Fibroblast of lung (primary cell): Measurements from ENCODE around the gene EBF3. TPM values are rescaled to one million over a fixed set of nuclear protein-coding genes. Genes with fewer than 3 reads are reported as not detected.

Source experiments
- DNase-seq, 2 donors: peaks; one replicate each; pipeline versions ENCODE4 v3.0.0 to v3.0.0-alpha.2; 2010; ENCODE audit warnings: low read depth in 2 of 2
- H2AFZ ChIP-seq: 2 replicates; pipeline ENCODE4 v1.5.1; 2012; ENCODE audit warnings: low read length, control low read depth, inconsistent platforms
- H3K27ac ChIP-seq: 2 replicates; pipeline ENCODE4 v1.5.1; 2011; ENCODE audit warnings: low read length, control low read depth; ENCODE audit not compliant: insufficient read depth
- H3K27me3 ChIP-seq: 2 replicates; pipeline ENCODE4 v1.5.1; 2011; ENCODE audit warnings: mild to moderate bottlenecking, low read length; ENCODE audit not compliant: control insufficient read depth, insufficient read depth
- H3K36me3 ChIP-seq: 2 replicates; pipeline ENCODE4 v1.5.1; 2011; ENCODE audit warnings: low read length; ENCODE audit not compliant: control insufficient read depth, insufficient read depth
- H3K4me1 ChIP-seq: 2 replicates; pipeline ENCODE4 v1.5.1; 2011; ENCODE audit warnings: low read length; ENCODE audit not compliant: control insufficient read depth, insufficient read depth; ENCODE audit errors: extremely low read depth
- H3K4me2 ChIP-seq: 2 replicates; pipeline ENCODE4 v1.5.1; 2011; ENCODE audit warnings: low read length, control low read depth; ENCODE audit not compliant: insufficient read depth; ENCODE audit errors: extremely low read depth
- H3K4me3 ChIP-seq, 4 experiments: fragments of 200-600 bp in 1 of 4; sonication (generic) in 1 of 4; replicated peaks in 1 of 4; 2 replicates each; pipeline ENCODE4 v1.5.1; 2011 to 2016; ENCODE audit warnings: low read length in 4 of 4, low read depth in 3 of 4, mild to moderate bottlenecking in 3 of 4, control low read depth in 2 of 4, inconsistent platforms in 1 of 4, mixed read lengths in 1 of 4; ENCODE audit not compliant: insufficient read depth in 1 of 4; ENCODE audit errors: control extremely low read depth in 1 of 4
- H3K79me2 ChIP-seq: 2 replicates; pipeline ENCODE4 v1.5.1; 2012; ENCODE audit warnings: mild to moderate bottlenecking, low read length, inconsistent platforms; ENCODE audit not compliant: control insufficient read depth, insufficient read depth
- H3K9ac ChIP-seq: 2 replicates; pipeline ENCODE4 v1.5.1; 2011; ENCODE audit warnings: mild to moderate bottlenecking, low read length, control low read depth; ENCODE audit not compliant: insufficient read depth
- H3K9me3 ChIP-seq: 2 replicates; pipeline ENCODE4 v1.5.1; 2012; ENCODE audit warnings: low read depth, low read length; ENCODE audit not compliant: control insufficient read depth, insufficient read depth
- H4K20me1 ChIP-seq: 2 replicates; pipeline ENCODE4 v1.5.1; 2011; ENCODE audit warnings: low read length; ENCODE audit not compliant: control insufficient read depth, insufficient read depth; ENCODE audit errors: extremely low read depth
- CTCF ChIP-seq, 2 donors: IDR thresholded peaks in 1 of 2; conservative IDR thresholded peaks in 1 of 2; 1 replicate in 1 of 2; 2 replicates in 1 of 2; pipeline ENCODE4 v1.5.1; 2011 to 2012; ENCODE audit warnings: low read length in 2 of 2, control low read depth in 1 of 2, inconsistent platforms in 1 of 2, low read depth in 1 of 2, mild to moderate bottlenecking in 1 of 2
- EZH2 ChIP-seq: IDR thresholded peaks from 2 replicates; pipeline ENCODE4 v1.5.1; 2012; ENCODE audit warnings: low read length, control low read depth, mild to moderate bottlenecking; ENCODE audit errors: missing control alignments
- polyA plus RNA-seq, 2 donors: library from polyadenylated mRNA; depleted of rRNA in 1 of 2; stranded (reverse) in 1 of 2; unstranded in 1 of 2; fragments of >200 nt; gene quantifications; 2 replicates each; pipeline ENCODE4 v1.2.1, GENCODE V29; 2011 to 2012; ENCODE audit warnings: missing spikeins in 1 of 2
- total RNA-seq: library from RNA; depleted of rRNA; stranded (reverse); fragments of >200 nt; gene quantifications from 2 replicates; pipeline ENCODE4 v1.2.1, GENCODE V29; 2014

EBF3 gene
- total and polyA plus RNA-seq, 2 donors (not counting 1 experiment from before 2014, with no cell fraction given), result 0.12 to 0.17 TPM

- no peak overlapping the region for H3K9ac ChIP-seq
Observed at GRCh38 chr10:129954492-129955315, 9.4 kb downstream of the EBF3 start.

GRCh38 chr10:129953119-129954051 lies 10.7 kb downstream of the EBF3 start:
- no peak for DNase-seq
- Histone ChIP-seq H2AFZ (no peak overlapping the region), H3K27me3 (peaks cover 18% of the 10 kb centered on the region), H3K4me2 (no peak overlapping the region), H4K20me1 (no peaks in the 10 kb centered on the region), H3K9me3 (no peaks in the 10 kb centered on the region), H3K4me3 (no peak overlapping the region), H3K27ac (no peak overlapping the region), H3K9ac (no peak overlapping the region), H3K79me2 (no peaks in the 10 kb centered on the region), H3K4me1 (no peaks in the 10 kb centered on the region), H3K36me3 (no peaks in the 10 kb centered on the region)
- TF ChIP-seq CTCF (conservative IDR thresholded peaks at IDR 0.05 in 1 of 2, IDR thresholded peaks at IDR 0.05 in 1 of 2; ENCODE audit: low read depth in 1 of 2, low read length in 2 of 2) (no peak), EZH2 (no peak)

More at GRCh38 chr10:129954492-129955315, 9.4 kb downstream of the EBF3 start:
- Histone ChIP-seq H4K20me1 (no peaks in the 10 kb centered on the region), H3K27ac (no peak overlapping the region), H3K4me2 (no peak overlapping the region), H3K9me3 (no peaks in the 10 kb centered on the region), H2AFZ (no peak overlapping the region), H3K79me2 (no peaks in the 10 kb centered on the region), H3K27me3 (peaks cover 25% of the 10 kb centered on the region), H3K36me3 (no peaks in the 10 kb centered on the region), H3K4me3 (no peak overlapping the region), H3K4me1 (no peaks in the 10 kb centered on the region)
- no peak for DNase-seq
- TF ChIP-seq CTCF (conservative IDR thresholded peaks at IDR 0.05 in 1 of 2, IDR thresholded peaks at IDR 0.05 in 1 of 2; ENCODE audit: low read depth in 1 of 2, low read length in 2 of 2), result no peak
- no peak for TF ChIP-seq EZH2
